Inferior parietal cortex (tissue), 1 donor: Measurements from ENCODE around the gene LCA5.
"Not testable (repeated sequence)": the region's sequence is repeated elsewhere in the genome, so short reads cannot be mapped to it uniquely, and the experiment has no call there.

Experiments
- DNase-seq: peaks from one replicate; pipeline ENCODE4 v3.0.0-alpha.2; 2016; ENCODE audit errors: extremely low spot score

The LCA5 gene

DNA sequence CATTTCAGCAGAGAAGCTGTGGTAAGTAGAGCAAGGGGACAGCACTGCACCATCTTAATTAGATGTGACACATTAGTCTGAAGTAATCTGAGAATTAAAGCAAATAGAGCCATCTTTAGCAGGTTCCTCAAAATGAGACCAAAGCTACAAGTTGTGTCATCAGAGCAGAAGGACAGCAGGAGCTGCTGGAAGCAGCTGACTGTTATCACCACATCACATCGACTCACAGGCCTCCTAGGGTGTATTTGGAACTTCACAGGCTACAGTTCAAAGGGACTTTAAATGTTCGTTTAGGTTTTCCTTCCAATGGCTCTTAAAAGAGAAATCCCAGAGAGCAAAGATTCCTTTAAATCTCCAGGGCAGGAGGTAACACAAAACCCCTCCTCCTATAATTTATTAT lies 69.5 kb downstream of the LCA5 start:
- no peak for DNase-seq

DNA sequence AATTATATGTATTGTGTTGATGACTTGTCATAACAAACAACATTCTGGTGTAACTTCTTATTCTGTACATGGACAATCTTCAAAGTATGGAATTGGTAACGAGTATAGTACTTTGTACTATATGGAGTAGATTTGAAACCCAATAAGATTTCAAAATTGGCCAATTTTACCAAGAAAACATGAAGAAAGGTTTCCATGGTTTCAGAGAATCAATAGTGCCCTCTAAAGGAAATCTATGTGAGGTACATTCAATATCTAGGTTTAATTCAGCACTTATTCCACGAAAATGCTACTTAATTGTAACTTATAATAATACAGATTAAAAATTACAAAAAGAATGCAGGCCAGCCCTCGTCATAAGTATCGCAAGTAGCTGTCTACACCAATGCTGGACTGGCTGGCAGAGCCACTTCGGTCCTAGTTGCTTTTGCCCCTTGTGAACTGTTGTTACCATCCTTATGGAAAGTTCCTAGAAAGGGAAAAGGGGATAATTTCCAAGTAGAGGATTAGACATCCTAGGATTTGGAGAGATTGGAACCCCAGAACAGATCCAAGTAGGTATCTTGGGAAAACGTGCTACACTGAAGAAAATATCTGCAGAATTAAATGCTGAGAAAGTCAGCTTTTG lies 70.9 kb downstream of the LCA5 start:
- DNase-seq: peak; percentile 62

DNA sequence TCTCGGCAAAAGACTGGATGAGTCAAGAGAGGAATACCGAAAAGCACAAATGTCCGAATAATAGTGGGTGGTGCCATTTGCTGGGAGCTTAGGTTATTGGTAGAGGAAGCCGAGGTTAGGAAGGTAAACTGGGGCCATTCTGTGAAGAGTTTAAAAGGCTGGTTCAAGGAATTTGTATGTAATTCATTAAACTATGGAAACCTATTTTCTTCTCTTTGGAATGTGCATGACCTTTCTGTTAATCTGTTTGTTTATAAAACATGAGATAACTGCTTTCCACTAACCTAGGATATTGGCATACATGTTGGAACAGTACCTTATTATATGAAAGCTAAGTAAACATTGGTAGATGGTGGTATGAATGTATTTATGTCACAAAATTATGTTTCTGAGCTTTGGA lies 71.8 kb downstream of the LCA5 start:
- no peak for DNase-seq

- no peak for DNase-seq
Observed at GRCh38 chr6:79463621-79464050, 73.6 kb downstream of the LCA5 start.

- peak; percentile 37 for DNase-seq
Observed at GRCh38 chr6:79461205-79461604, 76.0 kb downstream of the LCA5 start.

GRCh38 chr6:79455446-79455845 lies 81.8 kb downstream of the LCA5 start:
- DNase-seq: no peak

GRCh38 chr6:79453558-79454042 lies 83.6 kb downstream of the LCA5 start:
- no peak for DNase-seq

DNA sequence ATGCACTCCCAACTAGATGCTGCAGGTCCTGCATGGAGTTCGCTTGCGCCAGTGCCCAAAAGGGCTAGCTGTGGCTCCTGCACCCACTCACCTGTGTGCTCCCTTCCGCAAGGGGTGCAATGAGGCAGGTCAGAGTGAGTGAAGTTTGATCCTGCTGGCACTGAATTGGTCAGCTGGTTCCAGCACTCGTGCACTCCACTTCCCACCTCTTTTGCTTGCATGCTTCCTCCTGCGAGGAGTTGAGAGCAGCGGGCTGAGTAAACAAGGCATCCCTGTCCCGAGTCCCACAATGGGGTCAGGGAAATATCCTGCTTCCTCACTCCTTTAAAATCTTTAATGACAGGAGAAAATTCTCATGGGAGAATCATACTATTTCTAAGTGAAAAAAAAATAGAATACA lies 86.2 kb downstream of the LCA5 start:
- DNase-seq: no peak

- DNase-seq: no peak
Observed at GRCh38 chr6:79446006-79446405, 91.2 kb downstream of the LCA5 start.

DNA sequence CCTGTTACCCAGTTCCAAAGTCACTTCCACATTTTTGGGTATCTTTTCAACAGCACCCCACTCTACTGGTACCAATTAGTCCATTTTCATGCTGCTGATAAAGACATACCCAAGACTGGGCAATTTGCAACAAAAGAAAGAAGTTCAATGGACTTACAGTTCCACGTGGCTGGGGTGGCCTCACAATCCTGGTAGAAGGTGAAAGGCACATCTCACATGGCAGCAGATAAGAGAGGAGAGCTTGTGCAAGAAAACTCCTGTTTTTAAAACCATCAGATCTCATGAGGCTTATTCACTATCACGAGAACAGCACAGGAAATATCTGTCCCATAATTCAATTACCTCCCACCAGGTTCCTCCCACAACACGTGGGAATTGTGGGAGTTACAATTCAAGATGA lies 93.4 kb downstream of the LCA5 start:
- DNase-seq: not testable (repeated sequence)

DNA sequence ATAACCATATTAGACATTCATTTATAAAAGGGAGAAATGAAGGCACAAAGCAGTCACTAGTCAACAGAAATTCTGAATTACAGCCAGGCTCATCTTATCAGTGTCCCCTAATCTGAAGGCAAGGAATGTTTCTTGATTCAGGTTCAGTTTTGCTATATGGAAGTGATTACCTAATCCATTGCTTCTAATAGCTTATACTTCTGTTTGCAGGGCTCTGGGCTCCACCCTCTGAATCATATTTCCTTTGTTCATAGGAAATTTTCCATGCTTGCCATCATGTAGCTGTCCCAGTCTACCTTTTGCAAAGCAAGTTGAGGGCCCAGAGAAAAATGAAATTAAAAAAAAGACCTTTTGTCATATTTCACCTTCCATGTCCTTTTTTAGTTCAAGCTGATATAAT lies 96.0 kb downstream of the LCA5 start:
- no peak for DNase-seq

- no peak for DNase-seq
Observed at GRCh38 chr6:79440598-79440997, 96.6 kb downstream of the LCA5 start.

DNA sequence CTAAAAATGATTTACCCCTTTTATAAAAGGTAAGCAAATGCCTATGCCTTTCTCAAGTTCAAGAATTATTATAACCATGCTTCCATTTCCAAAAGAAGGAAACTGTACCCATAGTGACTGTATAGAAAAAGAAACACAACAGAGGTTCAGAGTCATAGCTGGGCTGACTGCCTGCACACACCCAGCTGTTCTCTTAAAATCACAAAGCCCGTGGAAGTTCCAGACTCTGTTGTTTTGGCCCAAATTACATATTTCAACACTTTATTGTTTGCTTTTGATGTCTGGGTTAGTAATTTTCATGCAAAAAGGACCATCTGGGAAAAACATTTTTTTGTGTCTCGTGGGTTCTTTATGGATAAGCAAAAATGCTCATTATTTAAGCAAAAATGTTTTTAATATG lies 99.2 kb downstream of the LCA5 start:
- DNase-seq: no peak

GRCh38 chr6:79436241-79436640 lies 101.0 kb downstream of the LCA5 start:
- DNase-seq: no peak

- DNase-seq: no peak
Observed at GRCh38 chr6:79435746-79436145, 101.5 kb downstream of the LCA5 start.
